ENCODE data around the gene XYLT1.
A peak's percentile ranks its signal among the peaks of the same experiment; 100 is the strongest.
"Not testable (repeated sequence)": the region's sequence is repeated elsewhere in the genome, so short reads cannot be mapped to it uniquely, and the experiment has no call there.

The XYLT1 gene

DNA sequence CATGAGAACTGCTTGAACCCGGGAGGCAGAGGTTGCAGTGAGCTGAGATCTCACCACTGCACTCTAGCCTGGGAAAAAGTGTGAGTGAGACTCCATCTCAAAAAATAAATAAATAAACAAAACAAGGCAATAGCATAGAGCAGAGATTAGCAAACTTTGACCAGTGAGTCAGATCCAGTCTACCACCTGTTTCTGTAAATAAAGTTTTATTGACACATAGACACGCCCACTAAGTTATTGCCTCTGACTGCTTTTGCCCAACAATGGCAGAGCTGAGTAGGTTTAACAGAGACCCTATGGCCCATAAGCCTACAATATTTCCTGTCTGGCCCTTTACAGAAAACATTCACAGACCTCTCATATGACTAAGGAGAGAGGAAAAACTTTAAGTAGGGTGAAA is 44.3 kb downstream of the XYLT1 start:
- DNase-seq (ENCODE audit: low spot score): no peak

DNA sequence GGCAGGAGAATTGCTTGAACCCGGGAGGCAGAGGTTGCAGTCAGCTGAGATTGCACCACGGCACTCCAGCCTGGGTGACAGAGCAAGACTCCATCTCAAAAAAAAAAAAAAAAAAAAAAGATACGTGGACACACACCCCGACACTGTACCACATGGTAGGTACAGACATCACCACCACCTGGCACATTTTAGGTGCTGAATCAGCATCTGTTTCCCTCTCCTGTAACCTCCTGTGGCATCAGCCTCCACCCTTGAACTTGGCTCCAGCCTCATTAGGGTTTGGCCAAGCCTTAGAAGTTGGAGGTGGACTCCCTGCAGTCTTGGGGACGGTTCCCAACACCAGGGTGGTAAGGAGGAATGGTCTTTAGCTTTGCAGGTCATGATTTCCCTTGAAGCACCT is 46.0 kb downstream of the XYLT1 start:
- DNase-seq (ENCODE audit: low spot score): no peak

DNA sequence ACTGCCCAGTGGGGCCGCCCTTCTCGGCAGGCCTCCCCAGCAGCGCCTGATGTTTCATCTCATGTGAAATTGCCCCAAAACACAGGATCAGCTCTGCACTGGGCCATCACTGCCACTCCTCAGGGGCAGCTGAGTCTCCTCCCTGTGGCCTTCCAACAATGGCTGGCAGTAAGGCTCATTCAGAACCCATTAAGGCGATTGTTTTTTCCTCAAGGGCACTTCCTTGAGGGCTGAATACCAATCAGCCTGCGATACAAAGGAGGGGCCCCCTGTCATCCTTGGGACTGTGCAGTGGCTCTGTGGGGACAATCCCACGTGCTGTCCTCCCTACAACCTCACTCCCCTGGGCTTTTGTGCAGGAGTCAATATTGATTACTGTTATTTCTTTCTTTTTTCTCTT is 47.5 kb downstream of the XYLT1 start:
- DNase-seq (ENCODE audit: low spot score): no peak

DNA sequence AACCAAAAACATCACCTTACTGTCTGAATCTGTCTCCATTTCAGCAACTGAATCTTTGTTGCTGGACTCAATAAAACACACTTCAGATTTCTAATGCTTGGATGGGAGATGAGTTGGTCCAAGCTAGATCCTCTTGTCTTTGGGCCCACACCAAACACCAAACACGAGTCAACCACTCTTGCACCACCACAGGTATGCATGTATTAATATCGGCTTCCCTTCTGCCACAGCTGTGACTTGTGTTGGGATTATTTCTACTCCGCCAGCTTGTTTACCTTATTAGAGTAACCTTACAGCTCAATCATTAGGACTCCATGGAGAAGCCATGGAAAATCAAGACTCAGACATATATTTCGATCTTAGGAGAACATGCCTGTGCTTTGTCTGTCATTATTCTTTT is 49.9 kb downstream of the XYLT1 start:
- no peak for DNase-seq (ENCODE audit: low spot score)

DNA sequence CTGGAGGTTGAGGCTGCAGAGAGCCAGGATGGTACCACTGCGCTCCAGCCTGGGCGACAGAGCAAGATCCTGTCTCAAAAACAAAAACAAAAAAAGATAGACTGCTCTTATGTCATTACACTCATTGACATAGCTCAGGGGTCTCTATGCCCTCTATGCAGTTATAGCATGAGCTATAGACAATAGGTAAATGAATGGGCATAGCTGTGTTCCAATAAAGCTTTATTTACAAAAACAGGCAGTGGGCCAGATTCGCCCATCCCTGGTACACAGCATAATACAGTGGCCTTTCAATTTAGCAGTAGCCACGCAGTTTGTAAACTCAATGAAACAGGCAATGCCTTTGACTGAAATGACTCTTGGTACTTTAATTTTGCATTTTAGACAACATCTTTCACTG is 51.5 kb downstream of the XYLT1 start:
- no peak for DNase-seq (ENCODE audit: low spot score)

DNA sequence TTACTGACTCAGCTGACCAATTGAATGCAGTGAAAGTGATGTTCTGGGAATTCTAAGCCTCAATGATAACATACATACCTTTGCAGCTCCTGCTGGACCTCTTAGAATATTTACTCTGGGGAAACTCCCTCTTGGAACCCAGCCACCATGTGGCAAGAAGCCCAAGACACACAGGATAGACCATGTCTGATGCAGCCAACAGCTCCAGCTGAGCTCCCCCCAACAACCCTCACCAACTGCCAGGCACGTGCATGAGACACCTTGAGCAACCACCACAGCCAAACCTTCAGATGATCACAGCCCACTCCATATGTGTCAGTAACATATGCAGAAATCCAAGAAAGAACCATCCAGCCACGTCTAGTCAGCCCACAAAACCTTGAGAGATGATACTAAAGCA is 53.0 kb downstream of the XYLT1 start:
- DNase-seq (ENCODE audit: low spot score): peak; percentile 9

DNA sequence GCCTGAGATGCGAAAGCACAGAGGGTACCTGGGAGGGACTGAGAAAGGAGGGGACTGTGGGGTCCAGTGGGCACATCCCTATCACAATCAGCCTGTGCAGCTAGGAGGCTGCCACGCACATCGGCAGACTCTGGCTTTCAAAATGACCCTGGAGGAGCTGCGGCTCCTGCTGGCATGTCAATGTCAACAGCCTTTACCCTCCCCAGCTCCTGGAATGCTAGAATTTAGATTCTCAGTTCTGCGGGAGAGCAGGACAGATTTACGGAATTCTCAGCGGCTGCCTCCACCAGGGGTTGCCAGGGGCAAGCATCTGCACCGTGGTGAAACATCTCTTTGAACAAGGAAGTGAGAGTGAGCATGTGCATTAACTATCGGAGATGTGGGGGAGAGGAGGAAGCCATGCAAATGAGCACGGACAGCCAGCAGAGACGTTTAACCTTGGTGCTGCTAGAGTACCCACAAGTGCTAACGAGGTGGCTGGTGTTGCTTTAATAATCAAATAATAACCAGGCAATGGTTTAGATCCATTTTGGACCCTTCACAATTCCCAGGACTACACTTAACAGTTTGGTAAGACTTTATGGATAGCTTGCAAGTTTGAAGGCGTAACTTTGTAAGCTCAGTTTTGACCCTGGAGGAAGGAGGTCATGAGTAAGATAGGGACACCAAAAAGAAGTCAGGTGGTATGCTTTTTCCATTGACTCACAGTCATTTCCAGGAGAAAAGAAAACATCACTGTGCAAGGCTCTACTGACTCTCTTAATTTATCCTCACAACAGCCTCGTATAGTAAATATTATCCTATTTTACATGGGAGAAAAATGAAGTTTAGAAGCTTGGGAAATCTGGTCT is 54.1 kb downstream of the XYLT1 start:
- DNase-seq (ENCODE audit: low spot score): peak; percentile 27

DNA sequence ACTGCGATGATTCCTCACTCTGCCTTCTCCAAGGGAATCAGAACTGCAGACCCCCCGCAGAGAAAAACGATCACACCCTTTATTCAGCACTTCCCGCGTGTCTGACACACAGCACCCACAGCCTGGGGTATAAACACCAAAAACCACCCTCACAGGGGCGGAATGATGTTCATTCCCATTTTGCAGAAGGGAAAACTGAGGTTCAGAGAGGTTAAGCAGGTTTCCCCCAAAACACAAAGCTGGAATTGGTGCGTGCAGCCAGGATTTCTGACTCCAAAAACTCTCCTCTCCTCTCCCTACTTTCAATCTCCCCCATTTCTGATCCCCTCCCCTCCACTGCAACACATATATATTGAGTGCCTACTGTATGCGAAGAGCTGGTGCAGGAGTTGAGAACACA is 55.8 kb downstream of the XYLT1 start:
- no peak for DNase-seq (ENCODE audit: low spot score)

DNA sequence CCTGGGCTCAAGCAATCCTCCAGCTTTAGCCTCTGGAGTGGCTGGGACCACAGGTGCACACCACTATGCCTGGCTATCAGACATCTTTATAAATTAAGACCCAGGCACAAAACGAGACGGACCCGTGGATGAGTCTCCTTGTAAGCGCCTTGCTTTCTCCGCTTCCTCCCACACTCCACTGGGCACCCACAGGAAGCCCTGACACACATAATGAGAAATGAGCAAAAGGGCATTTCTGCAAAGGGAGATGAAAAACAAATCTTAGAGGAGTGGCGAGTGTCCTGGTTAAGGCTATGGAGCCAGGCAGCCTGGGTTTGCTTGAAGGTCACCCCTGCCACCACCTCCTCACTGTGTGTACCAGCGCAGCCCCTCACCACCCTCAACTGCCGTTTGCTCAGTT is 56.3 kb downstream of the XYLT1 start:
- DNase-seq (ENCODE audit: low spot score): no peak

DNA sequence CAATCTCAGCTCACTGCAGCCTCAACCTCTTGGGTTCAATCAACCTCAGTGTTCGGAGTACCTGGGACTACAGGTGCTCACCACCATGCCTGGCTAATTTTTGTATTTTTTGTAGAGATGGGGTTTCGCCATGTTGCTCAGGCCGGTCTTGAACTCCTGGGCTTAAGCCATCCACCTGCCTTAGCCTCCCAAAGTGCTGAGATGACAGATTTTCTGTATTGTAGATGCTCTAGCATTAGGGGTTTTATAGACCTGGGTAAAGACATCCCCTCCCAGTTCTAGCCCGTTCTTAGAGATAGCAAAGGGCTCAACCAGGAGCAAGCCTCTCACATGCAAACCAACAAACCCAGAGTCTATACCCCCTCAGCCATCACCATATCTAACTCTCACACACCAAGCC is 57.3 kb downstream of the XYLT1 start:
- DNase-seq (ENCODE audit: low spot score): no peak

DNA sequence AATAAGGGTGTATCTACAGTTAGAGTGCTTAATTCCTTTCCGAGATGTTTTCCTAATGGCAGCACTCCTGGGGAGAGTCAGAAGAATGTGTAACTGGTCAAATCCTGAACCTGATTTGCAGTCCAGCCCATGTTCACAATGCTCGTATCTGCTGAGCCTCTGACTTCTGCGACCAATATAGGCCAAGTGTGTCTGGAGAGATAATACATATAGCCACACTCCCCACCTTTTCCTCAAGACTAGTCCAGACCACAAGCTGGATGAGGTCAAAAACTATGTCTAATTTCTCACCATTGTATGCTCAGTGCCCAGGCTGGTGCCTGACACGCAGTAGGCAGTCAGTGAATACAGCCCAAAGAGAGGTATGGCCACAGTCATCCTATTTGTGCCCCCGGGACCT is 58.0 kb downstream of the XYLT1 start:
- DNase-seq (ENCODE audit: low spot score): no peak

DNA sequence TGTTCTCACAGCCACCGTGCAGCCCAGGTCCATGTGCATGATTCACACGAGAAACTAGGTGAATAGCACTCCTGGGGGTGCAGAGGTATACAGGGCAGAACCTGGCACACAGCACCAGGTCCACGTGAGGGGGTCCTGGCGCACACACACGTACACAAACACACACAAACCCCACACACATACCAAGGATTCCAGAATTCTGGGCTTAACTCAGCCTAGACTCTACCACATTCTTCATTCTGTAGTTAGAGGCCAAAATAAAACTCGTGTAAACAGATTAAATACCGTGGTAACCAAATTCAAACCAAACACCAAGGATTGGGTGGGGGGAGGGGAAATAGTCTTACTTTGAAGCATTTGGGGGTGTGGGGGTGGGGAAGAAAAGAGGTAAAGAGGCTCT is 58.5 kb downstream of the XYLT1 start:
- DNase-seq (ENCODE audit: low spot score): no peak

DNA sequence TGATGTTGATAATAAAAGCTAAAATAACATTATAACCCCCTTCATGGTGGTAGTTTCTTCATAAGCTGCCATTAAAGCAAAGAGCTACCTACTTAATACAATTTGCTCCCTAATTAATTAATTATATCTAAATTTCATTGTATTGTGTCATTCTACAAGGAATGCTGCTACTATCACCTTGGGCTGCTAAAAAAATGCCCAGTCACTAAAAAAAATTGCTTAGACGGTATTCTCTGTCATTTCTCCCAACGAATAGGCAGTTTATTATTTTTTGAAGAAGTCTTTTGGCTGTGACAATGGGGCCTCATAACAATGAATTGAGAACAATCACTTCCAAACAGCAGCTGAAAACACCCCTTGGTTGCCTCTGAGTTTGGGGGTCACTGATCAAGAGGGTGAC is 59.5 kb downstream of the XYLT1 start:
- DNase-seq (ENCODE audit: low spot score): no peak

DNA sequence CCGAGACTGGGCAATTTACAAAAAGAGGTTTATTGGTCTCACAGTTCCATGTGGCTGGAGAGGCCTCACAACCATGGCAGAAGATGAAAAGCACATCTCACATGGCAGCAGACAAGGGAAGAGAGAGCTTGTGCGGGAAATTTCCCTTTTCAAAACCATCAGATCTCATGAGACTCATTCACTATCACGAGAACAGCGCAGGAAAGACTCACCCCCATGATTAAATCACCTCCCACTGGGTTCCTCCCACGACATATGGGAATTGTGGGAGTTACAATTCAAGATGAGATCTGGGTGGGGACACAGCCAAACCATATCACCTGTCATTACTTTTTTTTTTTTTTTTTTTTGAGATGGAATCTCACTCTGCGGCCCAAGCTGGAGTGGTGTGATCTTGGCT is 60.4 kb downstream of the XYLT1 start:
- not testable (repeated sequence) for DNase-seq (ENCODE audit: low spot score)

DNA sequence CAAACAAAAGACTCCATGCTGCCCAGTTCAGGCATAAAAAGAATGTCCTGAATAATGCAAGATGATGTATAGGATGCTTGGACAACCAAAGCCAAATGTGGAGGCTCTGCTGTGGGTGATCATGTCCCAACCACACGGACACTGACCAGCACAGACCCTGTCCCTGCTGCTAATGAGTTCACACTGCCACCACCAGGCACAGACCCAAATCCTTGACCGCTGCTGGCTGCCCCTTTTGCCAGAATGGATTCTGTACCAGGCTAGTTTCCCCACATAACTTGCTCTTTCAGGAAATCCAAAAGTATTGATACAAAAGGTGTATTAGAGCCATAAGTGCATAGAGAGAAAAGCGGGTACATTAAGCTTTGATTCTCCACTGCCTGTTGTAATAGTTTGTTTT is 60.9 kb downstream of the XYLT1 start:
- DNase-seq (ENCODE audit: low spot score): no peak

DNA sequence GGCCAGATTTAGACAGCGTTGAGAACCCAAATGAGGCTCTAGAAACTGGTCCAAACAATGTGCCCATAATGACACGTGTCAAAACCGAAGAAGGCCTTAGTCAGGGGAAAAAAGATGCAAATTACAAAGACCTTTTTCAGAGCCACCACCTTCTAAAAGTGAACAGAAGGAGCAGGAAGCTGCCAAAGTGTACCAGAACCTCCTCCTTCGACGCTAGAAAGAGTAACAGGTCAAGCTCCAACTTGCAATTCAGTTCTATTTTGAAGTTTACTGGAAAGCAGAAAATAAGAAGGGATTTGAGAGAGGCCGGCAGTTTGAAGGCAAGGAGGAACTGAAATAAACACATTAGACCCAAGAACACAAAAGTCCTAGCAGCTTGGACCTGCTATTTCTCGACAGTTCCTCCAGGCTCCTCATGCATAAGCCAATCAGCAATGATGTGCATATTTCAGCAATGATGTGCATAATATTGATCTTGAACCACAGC is 61.8 kb downstream of the XYLT1 start:
- no peak for DNase-seq (ENCODE audit: low spot score)

DNA sequence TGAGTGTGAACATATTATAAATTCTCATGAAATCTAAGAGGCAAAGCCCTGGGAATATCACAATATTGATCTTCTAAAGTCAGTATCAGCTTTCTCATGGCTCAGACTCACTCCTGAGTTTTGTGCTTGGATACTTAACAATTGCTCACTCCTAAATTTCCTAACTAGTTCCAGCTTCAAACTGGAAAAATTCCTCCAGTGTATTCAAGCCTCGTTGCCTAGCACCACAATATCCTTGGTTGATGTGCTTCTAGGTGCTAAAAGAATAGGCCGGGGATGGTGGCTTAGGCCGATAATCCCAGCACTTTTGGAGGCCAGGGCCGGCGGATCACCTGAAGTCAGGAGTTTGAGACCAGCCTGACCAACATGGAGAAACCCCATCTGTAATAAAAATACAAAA is 62.5 kb downstream of the XYLT1 start:
- no peak for DNase-seq (ENCODE audit: low spot score)

DNA sequence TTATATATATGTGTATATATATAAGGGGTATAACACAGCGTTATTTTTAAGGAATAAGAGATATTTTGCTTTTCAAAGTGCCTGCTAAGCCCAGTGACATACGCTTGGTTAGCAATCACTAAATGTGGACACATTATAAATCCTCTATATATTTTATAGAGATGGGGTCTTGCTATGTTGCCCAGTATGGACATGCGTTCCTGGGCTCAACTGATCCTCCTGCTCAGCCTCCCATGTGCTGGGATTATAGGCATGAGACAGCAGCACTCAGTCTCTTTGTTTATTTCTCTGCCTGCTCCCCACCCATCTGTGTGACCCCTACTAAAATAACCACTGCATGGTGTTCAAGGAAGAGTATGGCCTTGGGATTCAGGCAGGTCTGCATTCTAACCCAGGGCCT is 63.4 kb downstream of the XYLT1 start:
- no peak for DNase-seq (ENCODE audit: low spot score)

DNA sequence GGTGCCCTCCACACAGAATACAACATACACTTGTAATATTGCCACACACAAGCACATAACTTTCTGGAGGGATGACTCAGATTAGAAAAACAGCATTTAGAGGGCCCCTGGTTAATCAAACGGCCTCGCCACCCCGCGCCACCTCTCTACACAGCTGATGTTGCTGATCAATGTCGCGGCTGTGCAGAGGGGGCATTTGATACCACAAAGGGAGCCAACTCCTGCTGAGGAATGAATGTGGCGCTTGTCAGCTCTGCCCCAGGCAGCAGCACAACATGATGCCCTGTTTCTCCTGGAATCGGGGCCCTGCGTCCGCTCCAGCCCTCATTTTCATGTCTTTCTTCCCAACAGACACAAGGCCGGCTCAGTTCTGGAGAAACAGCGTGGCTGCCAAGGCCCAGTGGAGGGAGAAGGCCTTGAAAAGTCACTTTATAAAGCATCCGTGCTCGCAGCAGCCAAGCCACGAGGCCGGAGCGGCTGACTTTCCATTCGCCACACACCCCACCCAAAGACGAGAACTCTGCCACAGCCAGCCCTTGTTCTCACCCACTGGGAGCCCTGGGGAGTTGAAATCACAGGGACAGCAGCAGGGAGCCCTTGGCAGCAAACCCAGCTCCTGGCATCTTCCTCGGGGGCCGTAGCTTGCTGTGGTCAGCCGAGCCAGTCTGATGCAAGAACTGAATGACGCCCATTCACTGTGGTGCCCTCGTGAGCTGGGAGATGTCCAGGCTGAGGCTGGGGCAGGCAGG is 65.6 kb downstream of the XYLT1 start:
- no peak for DNase-seq (ENCODE audit: low spot score)

DNA sequence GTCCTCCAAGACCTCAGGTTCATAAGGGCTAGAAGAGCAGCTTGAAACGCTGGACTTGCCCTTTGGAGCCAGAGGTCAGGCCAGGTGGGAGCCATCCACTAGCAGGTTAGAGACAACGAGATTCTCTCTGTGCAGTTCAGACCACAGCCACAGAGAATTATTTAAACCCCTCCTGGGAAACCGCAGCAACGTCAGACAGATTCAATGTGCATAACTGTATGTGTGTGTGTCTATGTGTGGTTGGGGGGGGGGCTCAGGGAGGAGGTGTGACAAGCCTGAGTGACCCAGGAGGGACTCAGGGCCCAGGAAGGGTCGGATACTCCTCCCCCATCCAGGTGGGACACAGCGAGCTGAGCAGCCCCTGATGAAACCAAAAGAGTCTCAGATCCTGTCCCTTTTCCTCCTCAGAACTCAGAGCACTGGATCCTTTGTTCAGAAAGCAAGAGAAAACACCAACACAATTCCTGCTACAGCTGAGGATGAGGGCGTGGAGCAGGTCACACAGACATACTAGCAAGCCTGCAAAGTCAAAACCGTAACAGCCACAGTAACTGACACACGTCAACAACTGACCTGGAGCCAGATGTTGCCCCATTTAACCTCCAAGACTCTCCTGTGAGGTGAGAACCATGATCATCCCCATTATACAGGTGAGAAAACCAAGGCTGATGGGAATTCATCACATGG is 66.8 kb downstream of the XYLT1 start:
- DNase-seq (ENCODE audit: low spot score): no peak

DNA sequence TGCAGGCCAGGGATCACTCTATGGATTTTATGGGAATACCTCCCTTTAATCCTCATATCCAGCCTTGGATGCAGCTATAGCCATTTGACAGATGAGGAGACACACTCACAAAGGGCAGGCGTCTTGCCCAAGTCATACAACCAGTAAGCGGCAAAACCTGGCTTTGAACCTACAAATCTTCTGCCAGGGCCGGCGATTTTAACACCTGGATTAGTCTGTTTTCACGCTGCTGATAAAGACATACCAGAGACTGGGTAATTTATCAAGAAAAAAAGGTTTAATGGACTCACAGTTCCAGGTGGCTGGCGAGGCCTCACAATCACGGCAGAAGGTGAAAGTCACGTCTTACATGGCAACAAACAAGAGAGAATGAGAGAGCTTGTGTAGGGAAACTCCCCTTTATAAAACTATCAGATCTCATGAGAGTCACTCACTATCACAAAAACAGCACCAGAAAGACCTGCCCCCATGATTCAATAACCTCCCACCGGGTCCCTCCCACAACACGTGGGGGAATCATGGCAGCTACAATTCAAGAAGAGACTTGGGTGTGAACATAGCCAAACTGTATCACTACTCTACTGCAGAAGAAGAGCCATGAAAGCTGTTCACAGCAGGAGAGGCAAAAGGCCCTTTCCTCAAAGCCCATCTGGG is 67.5 kb downstream of the XYLT1 start:
- no peak for DNase-seq (ENCODE audit: low spot score)

DNA sequence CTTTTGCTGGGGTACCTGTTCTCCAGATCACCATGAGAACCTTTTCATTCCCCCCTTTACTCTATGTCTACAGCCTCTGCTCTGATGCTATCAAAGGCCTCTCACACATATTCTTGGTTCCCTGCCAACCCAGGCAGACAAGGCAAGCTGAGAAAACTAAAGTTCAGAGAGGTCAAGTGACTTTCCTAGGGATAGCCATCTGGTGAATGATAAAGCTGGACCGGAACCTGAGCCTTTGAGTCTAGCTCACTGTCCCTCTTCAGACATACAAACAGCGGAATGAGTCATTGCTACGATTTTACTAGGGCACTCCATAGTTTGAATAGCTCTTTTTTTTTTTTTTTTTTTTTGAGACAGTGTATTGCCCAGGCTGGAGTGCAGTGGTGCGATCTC is 73.3 kb downstream of the XYLT1 start:
- no peak for DNase-seq (ENCODE audit: low spot score)

Measured in kidney tubule cell (primary cell).